Suppressor macrophage treated with lipopolysaccharide for 4 hours (primary cell): ENCODE data around the gene ZNHIT2.
"Not testable (repeated sequence)": the region's sequence is repeated elsewhere in the genome, so short reads cannot be mapped to it uniquely, and the experiment has no call there.

Source experiments
- DNase-seq: peaks from one replicate; pipeline ENCODE4 v3.0.0-alpha.2; 2020

ZNHIT2 gene

GRCh38 chr11:65117206-65118096 is at the start of gene ZNHIT2:
TSS of gene ZNHIT2 (minus strand) at chr11:65117701. CDS start at chr11:65117653, 48 bp downstream.
- peak; percentile 100 for DNase-seq

- DNase-seq, result no peak
These were observed 49.4 kb upstream of the ZNHIT2 start for GRCh38 chr11:65166893-65167292.

- DNase-seq, result no peak
These were observed 48.2 kb upstream of the ZNHIT2 start for GRCh38 chr11:65165410-65166317.

GRCh38 chr11:65163684-65164083 is 46.2 kb upstream of the ZNHIT2 start:
- no peak for DNase-seq

GRCh38 chr11:65160643-65161042 is 43.1 kb upstream of the ZNHIT2 start:
- no peak for DNase-seq

GRCh38 chr11:65159012-65159411 is 41.5 kb upstream of the ZNHIT2 start:
- no peak for DNase-seq

GRCh38 chr11:65157336-65157735 is 39.8 kb upstream of the ZNHIT2 start:
- DNase-seq, result no peak

GRCh38 chr11:65156926-65157325 is 39.4 kb upstream of the ZNHIT2 start:
- no peak for DNase-seq

GRCh38 chr11:65156256-65156655 is 38.8 kb upstream of the ZNHIT2 start:
- no peak for DNase-seq

GRCh38 chr11:65152122-65152521 is 34.6 kb upstream of the ZNHIT2 start:
- DNase-seq, result peak; percentile 65

- peak; percentile 23 for DNase-seq
These were observed 33.9 kb upstream of the ZNHIT2 start for GRCh38 chr11:65151331-65151899.

- DNase-seq, result peak; percentile 93
These were observed 33.2 kb upstream of the ZNHIT2 start for GRCh38 chr11:65150509-65151299.

GRCh38 chr11:65150131-65150508 is 32.6 kb upstream of the ZNHIT2 start:
- not testable (repeated sequence) for DNase-seq

- DNase-seq, result no peak
These were observed 31.2 kb upstream of the ZNHIT2 start for GRCh38 chr11:65148657-65149056.

- DNase-seq, result no peak
These were observed 30.0 kb upstream of the ZNHIT2 start for GRCh38 chr11:65147352-65148075.

- no peak for DNase-seq
These were observed 24.5 kb upstream of the ZNHIT2 start for GRCh38 chr11:65141896-65142494.

GRCh38 chr11:65136515-65137096 is 19.1 kb upstream of the ZNHIT2 start:
- DNase-seq, result no peak

- DNase-seq, result no peak
These were observed 18.2 kb upstream of the ZNHIT2 start for GRCh38 chr11:65135633-65136145.

GRCh38 chr11:65134952-65135632 is 17.6 kb upstream of the ZNHIT2 start:
- peak; percentile 94 for DNase-seq
